Activated T-cell treated with anti-CD3 and anti-CD28 coated beads, Interleukin-2, amount 50 U/mL, for 72 hours (primary cell): Measurements from ENCODE around the gene CTTN. TPM values are rescaled to one million over a fixed set of nuclear protein-coding genes. Genes with fewer than 3 reads are reported as not detected.
"Not testable (repeated sequence)": the region's sequence is repeated elsewhere in the genome, so short reads cannot be mapped to it uniquely, and the experiment has no call there.

ENCODE experiments used
- ATAC-seq, 2 donors: fragments of 150-1000 bp; cut with Tn5 transposase; replicated peaks in 1 of 2; 2 replicates each; pipeline ENCODE4 v1.10.0; 2021; ENCODE audit warnings: moderate library complexity in 2 of 2, mild to moderate bottlenecking in 1 of 2
- DNase-seq, 2 donors: peaks; one replicate each; pipeline ENCODE4 v3.0.0; 2021 to 2022; ENCODE audit warnings: mixed read lengths in 1 of 2
- H3K27ac Mint-ChIP-seq: one replicate; pipeline ENCODE4 v1.8.0; 2022; ENCODE audit warnings: mild to moderate bottlenecking, moderate library complexity, mixed read lengths
- H3K27me3 Mint-ChIP-seq: one replicate; pipeline ENCODE4 v1.8.0; 2022; ENCODE audit warnings: low read depth, mixed read lengths
- H3K36me3 Mint-ChIP-seq, 2 donors: one replicate each; pipeline ENCODE4 v1.8.0; 2022; ENCODE audit warnings: mixed read lengths in 2 of 2, mild to moderate bottlenecking in 1 of 2; ENCODE audit not compliant: insufficient read depth in 2 of 2
- H3K4me1 Mint-ChIP-seq: one replicate; pipeline ENCODE4 v1.8.0; 2022; ENCODE audit warnings: low read depth, mixed read lengths
- H3K4me3 Mint-ChIP-seq, 2 donors: one replicate each; pipeline ENCODE4 v1.8.0; 2022; ENCODE audit warnings: mild to moderate bottlenecking in 2 of 2, mixed read lengths in 2 of 2, moderate library complexity in 2 of 2
- H3K9me3 Mint-ChIP-seq, 2 donors: one replicate each; pipeline ENCODE4 v1.8.0; 2022; ENCODE audit warnings: mixed read lengths in 2 of 2
- total RNA-seq, 2 donors: library from RNA; stranded (reverse); gene quantifications; one replicate each; pipeline ENCODE4 v1.2.3, GENCODE V29; 2022

Gene CTTN
- total RNA-seq, 2 donors from 2014 or later: 29.5 to 42.9 TPM

DNA sequence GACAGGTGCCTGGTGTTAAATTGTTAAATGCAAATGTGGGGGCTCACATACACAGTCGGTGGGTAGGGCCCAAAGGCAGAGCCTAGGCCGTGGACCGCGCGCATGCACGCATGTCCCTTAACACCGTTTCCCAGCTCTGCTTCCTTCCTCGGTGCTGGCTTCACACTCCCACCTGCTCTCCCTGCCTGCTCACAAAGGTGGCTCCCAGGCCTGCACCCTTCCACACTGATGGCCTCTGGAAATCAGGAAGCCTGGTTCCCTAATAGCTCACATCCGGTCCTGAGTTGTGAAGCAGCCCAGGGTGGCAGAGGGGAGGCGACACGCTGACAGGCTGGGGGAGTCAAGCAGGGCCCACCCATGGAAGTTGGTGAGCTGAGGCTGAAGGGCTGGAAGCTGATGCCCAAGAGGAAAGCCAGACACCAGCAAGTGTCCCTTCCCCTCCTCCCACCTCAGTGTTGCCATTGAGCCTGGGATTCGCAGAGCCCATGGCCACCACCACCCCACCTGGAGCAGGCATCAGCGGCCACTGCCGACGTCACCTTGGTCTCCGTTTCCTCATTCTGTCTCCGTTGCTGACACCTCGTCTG is 13.7 kb upstream of the CTTN start:
- H3K27me3 Mint-ChIP-seq: no peaks in the 10 kb centered on the region
- H3K36me3 Mint-ChIP-seq: peaks cover 0 to 4% of the 10 kb centered on the region in 2 donors
- no peaks in the 10 kb centered on the region for H3K4me1 Mint-ChIP-seq
- H3K27ac Mint-ChIP-seq: no peak overlapping the region
- no peaks in the 10 kb centered on the region for H3K9me3 Mint-ChIP-seq
- no peak overlapping the region for H3K4me3 Mint-ChIP-seq
- ATAC-seq: no peak
- DNase-seq: no peak

DNA sequence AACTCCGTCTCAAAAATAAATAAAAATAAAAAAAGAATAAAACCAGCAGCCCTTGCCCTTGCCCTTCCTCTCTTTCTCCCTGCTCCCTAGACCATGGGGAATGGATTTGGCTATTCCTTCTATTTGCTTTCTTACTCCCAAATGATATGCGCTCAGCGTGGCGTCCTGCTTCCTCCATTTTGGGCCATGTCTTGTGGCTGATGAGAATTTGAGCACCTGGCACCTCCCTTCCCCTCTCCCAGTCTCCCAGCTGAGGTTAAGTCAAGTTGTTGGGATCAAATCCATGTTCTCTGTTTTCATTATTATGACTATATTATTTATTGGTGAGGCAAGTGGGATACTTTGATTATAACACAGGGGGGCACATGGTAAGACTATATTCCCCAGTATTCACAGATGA is 10.8 kb upstream of the CTTN start:
- Mint-ChIP-seq H3K36me3 (peaks cover 0 to 6% of the 10 kb centered on the region in 2 donors), H3K27ac (no peak overlapping the region), H3K4me3 (no peak overlapping the region), H3K4me1 (no peaks in the 10 kb centered on the region), H3K9me3 (no peaks in the 10 kb centered on the region), H3K27me3 (no peaks in the 10 kb centered on the region)
- no peak for ATAC-seq
- DNase-seq: no peak

DNA sequence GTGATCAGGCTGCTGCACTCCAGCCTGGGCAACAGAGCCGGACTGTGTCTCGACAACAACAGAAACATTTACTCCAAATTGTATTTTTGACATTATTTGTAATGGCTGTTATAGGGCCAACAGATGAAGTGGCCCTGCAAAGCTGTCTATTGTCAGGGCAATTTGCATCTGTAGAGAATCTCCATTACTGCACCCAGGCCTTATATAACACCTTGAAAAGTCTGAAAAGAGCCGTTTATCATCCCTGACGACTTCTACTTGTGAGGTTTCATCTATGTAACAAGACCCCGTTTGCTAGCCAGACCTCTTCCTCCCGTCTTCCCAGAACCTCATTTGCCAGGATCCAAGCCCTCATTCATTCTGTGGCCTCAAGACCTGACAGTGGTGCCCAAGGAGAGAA is 9.1 kb upstream of the CTTN start:
- H3K9me3 Mint-ChIP-seq: no peaks in the 10 kb centered on the region
- peaks cover 0 to 6% of the 10 kb centered on the region in 2 donors for H3K36me3 Mint-ChIP-seq
- no peak overlapping the region for H3K27ac Mint-ChIP-seq
- H3K4me3 Mint-ChIP-seq: no peak overlapping the region
- DNase-seq (no peak), ATAC-seq (no peak)
- no peaks in the 10 kb centered on the region for H3K27me3 Mint-ChIP-seq
- H3K4me1 Mint-ChIP-seq: no peaks in the 10 kb centered on the region

DNA sequence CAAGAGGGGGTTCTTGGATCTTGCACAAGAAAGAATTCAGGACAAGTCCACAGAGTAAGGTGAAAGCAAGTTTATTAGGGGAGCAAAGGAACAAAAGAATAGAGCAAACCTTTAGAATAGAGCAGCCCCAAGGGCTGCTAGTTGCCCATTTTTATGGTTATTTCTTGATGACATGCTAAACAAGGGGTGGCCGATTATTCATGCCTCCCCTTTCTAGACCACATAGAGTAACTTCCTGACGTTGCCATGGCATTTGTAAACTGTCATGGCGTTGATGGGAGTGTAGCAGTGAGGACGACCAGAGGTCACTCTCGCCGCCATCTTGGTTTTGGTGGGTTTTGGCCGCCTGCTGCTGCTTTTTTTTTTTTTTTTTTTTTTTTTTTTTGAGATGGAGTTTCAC is 7.4 kb upstream of the CTTN start:
- H3K36me3 Mint-ChIP-seq, H3K4me1 Mint-ChIP-seq, H3K9me3 Mint-ChIP-seq, H3K27me3 Mint-ChIP-seq, DNase-seq, H3K4me3 Mint-ChIP-seq, ATAC-seq, H3K27ac Mint-ChIP-seq: not testable (repeated sequence)

DNA sequence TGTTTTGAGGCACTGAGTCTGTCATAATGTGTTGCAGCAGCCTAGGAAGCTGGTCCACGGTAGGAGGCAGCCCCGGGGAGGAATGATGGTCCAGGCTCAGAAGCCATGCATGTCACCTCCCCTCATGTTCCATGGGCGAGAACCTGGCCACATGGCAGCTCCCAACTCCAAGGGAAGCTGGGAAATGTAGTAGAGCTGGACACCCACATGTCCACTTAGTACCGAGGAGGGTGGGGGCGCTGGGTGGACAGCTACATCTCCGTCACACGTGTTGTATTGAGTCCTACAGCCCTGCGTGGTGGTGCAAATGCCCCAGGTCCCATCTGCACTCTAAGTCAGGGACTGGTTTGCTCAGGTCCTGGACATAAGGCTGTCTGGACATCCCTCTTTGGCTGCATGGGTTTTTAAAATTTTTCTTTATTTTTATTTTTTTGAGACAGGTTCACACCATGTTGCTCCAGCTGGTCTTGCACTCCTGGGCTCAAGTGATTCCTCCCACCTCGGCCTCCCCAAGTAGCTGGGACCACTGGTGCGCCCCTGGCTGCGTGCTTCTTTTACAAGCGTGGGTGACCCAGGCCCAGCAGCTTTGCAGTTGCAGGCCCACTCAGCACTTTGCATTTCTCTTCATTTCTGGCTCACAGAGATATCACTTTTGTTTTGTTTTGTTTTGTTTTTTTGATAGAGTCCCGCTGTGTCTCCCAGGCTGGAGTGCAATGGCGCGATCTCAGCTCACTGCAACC is 3.9 kb upstream of the CTTN start:
- peaks cover 7 to 8% of the 10 kb centered on the region in 2 donors for H3K36me3 Mint-ChIP-seq
- H3K9me3 Mint-ChIP-seq: no peaks in the 10 kb centered on the region
- ATAC-seq (no peak), DNase-seq (no peak)
- H3K4me3 Mint-ChIP-seq: no peak overlapping the region
- peaks cover 16% of the 10 kb centered on the region for H3K4me1 Mint-ChIP-seq
- H3K27ac Mint-ChIP-seq: no peak overlapping the region
- H3K27me3 Mint-ChIP-seq: peaks cover 10% of the 10 kb centered on the region

DNA sequence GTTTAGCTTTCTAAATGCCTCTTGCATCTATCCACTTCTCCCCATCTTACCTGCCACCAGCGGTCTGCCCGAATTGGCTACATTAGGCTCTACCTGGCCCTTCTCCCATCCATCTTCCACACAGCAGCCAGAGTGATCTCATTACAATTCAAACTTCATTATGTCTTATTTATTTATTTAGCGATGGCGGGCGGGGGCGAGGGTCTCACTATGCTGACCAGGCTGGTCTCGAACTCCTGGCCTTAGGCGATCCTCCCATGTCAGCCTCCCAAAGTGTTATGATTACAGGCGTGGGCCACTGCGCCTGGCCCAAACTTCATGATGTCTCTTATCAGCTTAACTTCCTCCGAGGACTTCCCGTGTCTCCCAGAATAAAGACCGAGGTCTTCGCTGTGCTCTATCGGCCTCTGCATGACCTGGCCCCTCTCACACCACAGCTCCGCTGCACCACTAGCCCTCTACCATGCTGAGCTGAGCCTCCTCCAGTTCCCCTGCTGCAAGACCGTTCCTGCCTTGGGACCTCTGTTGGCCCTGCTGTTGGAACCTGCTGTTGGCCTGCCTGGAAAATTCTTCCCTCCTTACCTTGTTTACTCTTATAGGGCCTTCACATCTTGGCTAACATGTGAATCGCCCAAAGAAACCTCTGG is 870 bp upstream of the CTTN start:
- Mint-ChIP-seq H3K36me3 (peaks cover 7% of the 10 kb centered on the region in 2 donors), H3K4me3 (peak overlapping the region; percentile 82 to 90), H3K27me3 (peaks cover 23% of the 10 kb centered on the region), H3K9me3 (no peaks in the 10 kb centered on the region), H3K4me1 (peaks cover 41% of the 10 kb centered on the region), H3K27ac (peak overlapping the region; percentile 32)
- peak; percentile 12 to 14 for ATAC-seq
- DNase-seq: no peak

DNA sequence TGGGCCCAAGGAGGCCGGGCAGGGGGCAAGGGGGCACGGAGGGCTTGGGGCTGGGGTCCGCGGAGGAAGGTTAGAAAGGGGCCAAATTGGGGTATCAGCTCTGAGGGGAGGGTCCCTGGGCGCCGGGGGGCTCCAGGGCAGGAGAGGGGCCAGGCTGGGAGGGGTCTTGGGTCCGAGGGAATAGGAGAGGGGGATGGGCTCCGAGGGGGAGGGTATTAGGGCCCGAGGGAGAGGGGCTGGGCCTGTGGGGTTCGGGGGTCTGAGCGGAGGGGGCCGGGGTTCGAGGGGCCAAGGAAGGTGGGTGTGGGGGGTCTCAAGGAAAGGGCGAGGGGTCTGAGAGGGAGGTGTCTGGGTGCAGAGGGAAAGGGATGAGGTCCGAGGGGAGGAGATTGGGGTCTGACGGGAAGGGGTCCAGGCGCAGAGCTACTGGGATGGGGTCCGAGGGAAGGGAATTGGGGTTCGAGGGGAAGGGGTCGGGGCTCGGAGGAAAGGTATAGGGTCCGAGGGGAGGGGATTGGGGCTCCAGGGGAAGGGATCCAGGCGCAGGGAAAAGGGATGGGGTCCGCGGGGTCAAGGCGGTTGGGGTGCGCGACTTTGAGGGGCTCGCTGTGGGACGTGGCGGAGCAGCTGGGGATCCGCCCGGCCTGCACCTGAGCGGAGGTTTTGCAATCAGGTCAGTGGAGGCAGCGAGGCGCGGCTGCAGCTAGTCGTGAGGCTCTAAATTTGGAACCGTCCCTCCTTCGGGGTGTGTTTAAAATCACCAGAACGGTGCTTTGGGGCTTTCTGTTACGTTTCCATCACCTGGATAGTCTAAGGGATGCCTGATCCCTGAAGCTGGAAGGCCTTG is 728 bp downstream of the CTTN start:
- Mint-ChIP-seq H3K27me3 (peaks cover 23% of the 10 kb centered on the region), H3K4me3 (peak overlapping the region; percentile 81 to 90), H3K4me1 (peaks cover 50% of the 10 kb centered on the region), H3K36me3 (peaks cover 7% of the 10 kb centered on the region in 2 donors), H3K9me3 (no peaks in the 10 kb centered on the region), H3K27ac (peak overlapping the region; percentile 88)
- ATAC-seq: no peak
- peak; percentile 15 to 25 for DNase-seq

DNA sequence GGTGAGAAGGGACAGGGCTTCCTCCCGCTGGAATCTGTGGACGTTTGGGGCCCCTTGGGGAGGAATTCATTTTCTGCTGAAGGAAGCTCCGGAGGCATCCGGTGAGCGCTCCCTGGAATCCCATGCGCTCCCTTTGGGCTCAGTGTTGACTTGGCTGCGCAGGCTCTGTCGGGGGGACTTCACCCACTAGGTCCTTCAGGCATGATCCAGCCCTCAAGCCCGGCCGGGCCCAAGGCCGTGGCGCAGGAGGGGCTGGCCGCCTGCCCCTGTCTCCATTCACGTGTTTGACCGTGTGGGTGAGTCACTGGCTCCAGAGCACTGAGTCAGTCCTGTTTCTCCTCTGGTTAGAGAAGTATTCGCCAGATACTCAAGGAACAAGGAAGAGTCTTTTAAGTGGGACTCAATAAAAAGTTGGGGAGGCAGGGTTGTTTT is 1.4 kb downstream of the CTTN start:
- peaks cover 6 to 7% of the 10 kb centered on the region in 2 donors for H3K36me3 Mint-ChIP-seq
- ATAC-seq (no peak), DNase-seq (no peak)
- no peaks in the 10 kb centered on the region for H3K9me3 Mint-ChIP-seq
- peaks cover 23% of the 10 kb centered on the region for H3K27me3 Mint-ChIP-seq
- peak overlapping the region; percentile 81 to 90 for H3K4me3 Mint-ChIP-seq
- no peak overlapping the region for H3K27ac Mint-ChIP-seq
- peaks cover 50% of the 10 kb centered on the region for H3K4me1 Mint-ChIP-seq

DNA sequence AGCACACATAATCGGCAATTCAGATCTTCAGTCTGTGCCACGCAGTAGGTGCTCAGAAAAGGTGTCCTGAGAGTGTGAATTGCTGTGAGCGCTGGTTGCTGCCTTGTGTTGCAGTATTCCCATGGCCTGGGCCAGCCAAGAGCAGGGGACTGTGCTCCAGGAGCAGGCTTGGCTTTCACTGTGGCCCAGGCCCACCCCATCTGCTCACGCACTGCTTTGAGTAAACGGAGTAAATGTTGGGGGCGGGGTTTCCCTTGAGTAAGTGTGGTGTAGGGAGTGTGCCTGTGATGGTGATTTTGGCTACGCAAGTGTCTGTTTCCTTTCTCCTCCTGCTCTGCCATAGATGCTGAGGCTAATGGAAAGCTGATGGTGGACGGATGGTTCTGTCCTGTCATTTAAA is 2.3 kb downstream of the CTTN start:
- H3K4me1 Mint-ChIP-seq: peaks cover 50% of the 10 kb centered on the region
- H3K27me3 Mint-ChIP-seq: peaks cover 23% of the 10 kb centered on the region
- H3K36me3 Mint-ChIP-seq: peaks cover 4 to 7% of the 10 kb centered on the region in 2 donors
- H3K4me3 Mint-ChIP-seq: no peak overlapping the region
- no peak overlapping the region for H3K27ac Mint-ChIP-seq
- DNase-seq: peak; percentile 18 to 22
- H3K9me3 Mint-ChIP-seq: no peaks in the 10 kb centered on the region
- ATAC-seq: no peak

DNA sequence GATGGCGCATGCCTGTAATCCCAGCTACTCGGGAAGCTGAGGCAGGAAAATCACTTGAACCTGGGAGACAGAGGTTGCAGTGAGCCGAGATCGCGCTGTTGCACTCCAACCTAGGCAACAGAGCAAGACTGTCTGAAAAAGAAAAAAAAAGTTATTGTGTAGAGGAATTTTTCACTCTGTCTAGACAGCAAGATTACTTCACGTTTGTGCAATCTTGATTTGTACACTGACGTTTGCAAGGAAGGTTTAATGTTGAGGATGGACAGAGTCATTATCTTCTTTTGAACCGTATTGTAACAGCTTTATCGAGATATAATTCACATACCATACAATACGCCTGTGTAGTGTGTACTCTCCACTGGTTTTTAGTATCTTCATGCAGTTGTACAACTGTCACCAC is 3.7 kb downstream of the CTTN start:
- Mint-ChIP-seq H3K9me3 (no peaks in the 10 kb centered on the region), H3K27ac (no peak overlapping the region), H3K27me3 (peaks cover 22% of the 10 kb centered on the region), H3K4me1 (peaks cover 49% of the 10 kb centered on the region), H3K4me3 (peak overlapping the region; percentile 39 to 57), H3K36me3 (peaks cover 4 to 7% of the 10 kb centered on the region in 2 donors)
- DNase-seq (no peak), ATAC-seq (no peak)

DNA sequence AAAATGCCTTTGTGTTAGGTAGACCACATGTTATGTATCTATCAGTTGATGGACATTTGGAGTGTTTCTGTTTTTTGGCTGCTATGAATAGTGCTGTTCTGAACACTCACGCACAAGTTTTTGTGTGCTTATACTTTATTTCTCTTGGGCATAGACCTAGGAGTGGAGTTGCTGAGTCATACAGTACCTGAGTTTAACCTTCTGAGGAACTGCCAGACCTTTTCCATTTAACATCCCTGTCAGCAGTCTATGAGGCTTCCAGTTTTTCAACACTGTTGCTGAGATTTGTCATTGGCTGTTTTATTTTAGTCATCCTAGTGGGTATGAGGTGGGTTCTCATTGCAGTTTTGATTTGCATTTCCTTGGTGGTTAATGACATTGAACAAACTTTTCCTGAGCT is 4.4 kb downstream of the CTTN start:
- H3K36me3 Mint-ChIP-seq: peaks cover 3 to 4% of the 10 kb centered on the region in 2 donors
- peaks cover 15% of the 10 kb centered on the region for H3K27me3 Mint-ChIP-seq
- peak; percentile 22 to 45 for ATAC-seq
- no peaks in the 10 kb centered on the region for H3K9me3 Mint-ChIP-seq
- no peak for DNase-seq
- H3K27ac Mint-ChIP-seq: no peak overlapping the region
- peak overlapping the region; percentile 39 to 57 for H3K4me3 Mint-ChIP-seq
- peaks cover 42% of the 10 kb centered on the region for H3K4me1 Mint-ChIP-seq

DNA sequence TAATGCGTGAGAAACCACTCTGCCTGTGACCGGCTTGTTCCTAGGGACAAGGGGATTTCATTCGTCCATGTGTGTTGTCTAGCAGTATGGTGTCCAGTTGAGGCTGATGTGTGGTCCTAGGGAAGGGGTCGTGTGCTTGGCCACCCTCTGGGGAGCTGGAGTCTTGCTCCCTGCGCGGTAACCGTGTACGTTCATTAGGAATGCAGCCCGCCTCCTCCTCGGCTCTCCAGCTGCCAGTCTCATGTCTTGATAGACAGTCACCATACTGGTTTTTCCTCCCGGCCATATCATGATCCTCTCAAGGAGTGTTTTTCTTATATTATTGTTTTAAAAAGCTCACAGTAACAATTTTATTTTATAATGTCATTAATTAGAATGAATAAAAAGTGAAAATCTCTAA is 5.9 kb downstream of the CTTN start:
- H3K27me3 Mint-ChIP-seq: peaks cover 13% of the 10 kb centered on the region
- ATAC-seq: no peak
- H3K36me3 Mint-ChIP-seq: peaks cover 0 to 4% of the 10 kb centered on the region in 2 donors
- no peak overlapping the region for H3K27ac Mint-ChIP-seq
- no peaks in the 10 kb centered on the region for H3K9me3 Mint-ChIP-seq
- no peak overlapping the region for H3K4me3 Mint-ChIP-seq
- peaks cover 35% of the 10 kb centered on the region for H3K4me1 Mint-ChIP-seq
- DNase-seq: no peak
